A673 (cell line): ENCODE results near the gene DBET. TPM values are rescaled to one million over a fixed set of nuclear protein-coding genes. Genes with fewer than 3 reads are reported as not detected.
"Not testable (repeated sequence)": the region's sequence is repeated elsewhere in the genome, so short reads cannot be mapped to it uniquely, and the experiment has no call there.

Source experiments
- BruUV-seq: library from RNA; stranded (reverse); fragments of 400-500 nt; replicated peaks from 2 replicates; lab custom pipeline; 2021; lab: Mats Ljungman, UMichigan
- CTCF ChIA-PET: fragments of 300-600 bp; sonication (Branson Sonifier 250); formaldehyde crosslinking; loops from one replicate; lab custom pipeline; 2022; ENCODE audit warnings: antibody characterized with exemption; lab: Charles Lee
- POLR2A ChIA-PET: fragments of 300-600 bp; sonication (Branson Sonifier 250); formaldehyde crosslinking; loops from one replicate; lab custom pipeline; 2022; ENCODE audit warnings: antibody characterized with exemption; ENCODE audit not compliant: low non-redundant PET; lab: Charles Lee
- DNase-seq: peaks from one replicate; pipeline ENCODE4 v3.0.0-alpha.2; 2015; ENCODE audit warnings: low spot score
- H3K27ac ChIP-seq: fragments of 200-600 bp; sonication (generic); 2 replicates; pipeline ENCODE4 v1.5.1; 2016; ENCODE audit warnings: mixed run types, low read depth, mild to moderate bottlenecking, mixed read lengths, antibody characterized with exemption, low read length; ENCODE audit not compliant: poor library complexity, severe bottlenecking
- H3K27me3 ChIP-seq: fragments of 200-600 bp; sonication (generic); replicated peaks from 2 replicates; pipeline ENCODE4 v1.6.1; 2017; ENCODE audit warnings: mixed run types, low read depth, mild to moderate bottlenecking, mixed read lengths, antibody characterized with exemption, low read length; ENCODE audit not compliant: insufficient read depth, poor library complexity
- H3K36me3 ChIP-seq: fragments of 200-600 bp; sonication (generic); 2 replicates; pipeline ENCODE4 v1.6.1; 2016; ENCODE audit warnings: mixed run types, mild to moderate bottlenecking, mixed read lengths, antibody characterized with exemption, low read length; ENCODE audit not compliant: insufficient read depth, poor library complexity, severe bottlenecking
- H3K4me1 ChIP-seq: fragments of 200-600 bp; sonication (generic); 2 replicates; pipeline ENCODE4 v1.6.1; 2017; ENCODE audit warnings: mixed run types, mild to moderate bottlenecking, mixed read lengths, antibody characterized with exemption, low read length; ENCODE audit not compliant: insufficient read depth, poor library complexity, severe bottlenecking
- H3K4me3 ChIP-seq: fragments of 200-600 bp; sonication (generic); 2 replicates; pipeline ENCODE4 v1.5.1; 2016; ENCODE audit warnings: low read depth, mixed run types, mild to moderate bottlenecking, mixed read lengths, low read length; ENCODE audit not compliant: poor library complexity, severe bottlenecking
- H3K9me3 ChIP-seq: fragments of 200-600 bp; sonication (generic); 2 replicates; pipeline ENCODE4 v1.6.1; 2016; ENCODE audit warnings: mixed run types, low read depth, mild to moderate bottlenecking, mixed read lengths, antibody characterized with exemption, low read length; ENCODE audit not compliant: poor library complexity, severe bottlenecking
- CTCF ChIP-seq: fragments of 300-800, 200-600 bp; sonication (generic); conservative IDR thresholded peaks from 2 replicates; pipeline ENCODE4 v1.5.1; 2017; ENCODE audit warnings: low read depth, mild to moderate bottlenecking, antibody characterized with exemption, low read length, moderate library complexity, mixed read lengths
- EZH2 ChIP-seq: fragments of 200-600 bp; sonication (generic); IDR thresholded peaks from 2 replicates; pipeline ENCODE4 v1.6.1; 2017; ENCODE audit warnings: borderline replicate concordance, low read depth, mild to moderate bottlenecking, mixed read lengths, antibody characterized with exemption, low read length; ENCODE audit not compliant: poor library complexity, severe bottlenecking
- intact Hi-C: fragments of 100-400 bp; cut with micrococcal nuclease; formaldehyde crosslinking; loops from one replicate; pipeline ENCODE4 v1.10.0; 2022; ENCODE audit not compliant: unreplicated experiment
- total RNA-seq: library from RNA; stranded (reverse); gene quantifications from 2 replicates; pipeline ENCODE4 v1.2.3, GENCODE V29; 2021

The DBET gene
- total RNA-seq, 1 experiment from 2014 or later: not detected

DNA sequence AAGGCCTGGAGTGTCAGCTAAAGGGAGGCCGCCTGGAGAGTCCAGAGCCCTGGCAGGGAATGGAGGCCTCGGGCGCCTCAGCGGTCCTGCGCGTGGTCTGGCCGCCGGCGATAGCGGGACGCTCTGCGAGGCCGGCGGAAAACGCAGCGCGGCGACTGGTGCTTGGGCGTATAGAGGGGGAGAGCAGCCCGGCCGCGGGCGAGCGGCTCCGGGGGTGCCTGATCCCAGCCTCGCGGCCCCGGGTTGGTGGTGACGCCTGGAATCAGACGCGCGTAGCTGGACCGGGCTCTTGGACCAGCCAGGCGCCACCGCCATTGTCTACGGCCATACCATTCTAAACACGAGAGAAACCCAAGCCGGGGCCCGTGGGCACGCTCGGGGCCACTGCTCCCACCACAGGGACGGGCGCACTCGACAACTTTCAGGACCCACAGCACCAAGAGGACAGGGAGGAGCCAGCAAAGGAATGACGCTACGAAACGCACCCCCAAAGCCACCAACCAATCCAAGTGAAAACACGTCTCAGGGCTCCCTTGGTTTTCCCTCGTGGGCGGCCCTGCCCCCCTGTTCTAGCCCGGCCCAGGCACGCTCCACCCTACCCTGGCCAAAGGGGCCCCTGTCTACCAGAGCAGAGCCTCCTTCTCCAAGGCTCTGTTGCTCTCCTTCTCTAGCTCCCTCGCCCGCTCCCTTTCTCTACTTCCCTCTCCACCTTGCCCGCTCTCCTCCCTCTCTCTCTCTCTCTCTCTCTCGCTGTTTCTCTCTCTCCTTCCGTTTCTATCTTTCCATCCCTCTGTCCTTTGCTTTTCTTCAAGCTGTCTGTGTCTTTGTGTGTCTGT is 45.1 kb upstream of the DBET start:
- POLR2A ChIA-PET: no interaction called here
- no peak overlapping the region for H3K27ac ChIP-seq
- peaks cover 67% of the 10 kb centered on the region for H3K27me3 ChIP-seq
- CTCF ChIA-PET: no interaction called here
- peak; percentile 23 for DNase-seq
- peak overlapping the region; percentile 33 for H3K4me3 ChIP-seq
- no peaks in the 10 kb centered on the region for H3K4me1 ChIP-seq
- TF ChIP-seq CTCF (no peak), EZH2 (no peak)
- BruUV-seq: no TSS peak
- intact Hi-C loops: no loop called here
- no peaks in the 10 kb centered on the region for H3K9me3 ChIP-seq
- no peaks in the 10 kb centered on the region for H3K36me3 ChIP-seq

GRCh38 chr4:190019859-190020463 is 44.3 kb upstream of the DBET start:
- intact Hi-C loops: not testable (repeated sequence)
- peaks cover 59% of the 10 kb centered on the region for H3K27me3 ChIP-seq
- H3K4me3 ChIP-seq: peak overlapping the region; percentile 33

GRCh38 chr4:190020790-190021717 is 43.2 kb upstream of the DBET start:
- no peaks in the 10 kb centered on the region for H3K36me3 ChIP-seq
- no peak for TF ChIP-seq EZH2
- no peak for TF ChIP-seq CTCF
- intact Hi-C loops: no loop called here
- no peaks in the 10 kb centered on the region for H3K9me3 ChIP-seq
- peak overlapping the region; percentile 33 for H3K4me3 ChIP-seq
- peak; percentile 76 for DNase-seq
- CTCF ChIA-PET: no interaction called here
- POLR2A ChIA-PET: no interaction called here
- H3K4me1 ChIP-seq: no peaks in the 10 kb centered on the region
- peaks cover 49% of the 10 kb centered on the region for H3K27me3 ChIP-seq
- no TSS peak for BruUV-seq
- H3K27ac ChIP-seq: no peak overlapping the region

More at GRCh38 chr4:190019859-190020463, 44.3 kb upstream of the DBET start:
- H3K36me3 ChIP-seq, H3K9me3 ChIP-seq, H3K4me1 ChIP-seq, CTCF ChIA-PET, POLR2A ChIA-PET, H3K27ac ChIP-seq: not testable (repeated sequence)
- peak; percentile 4 for DNase-seq
- TSS peak; percentile 59 for BruUV-seq

DNA sequence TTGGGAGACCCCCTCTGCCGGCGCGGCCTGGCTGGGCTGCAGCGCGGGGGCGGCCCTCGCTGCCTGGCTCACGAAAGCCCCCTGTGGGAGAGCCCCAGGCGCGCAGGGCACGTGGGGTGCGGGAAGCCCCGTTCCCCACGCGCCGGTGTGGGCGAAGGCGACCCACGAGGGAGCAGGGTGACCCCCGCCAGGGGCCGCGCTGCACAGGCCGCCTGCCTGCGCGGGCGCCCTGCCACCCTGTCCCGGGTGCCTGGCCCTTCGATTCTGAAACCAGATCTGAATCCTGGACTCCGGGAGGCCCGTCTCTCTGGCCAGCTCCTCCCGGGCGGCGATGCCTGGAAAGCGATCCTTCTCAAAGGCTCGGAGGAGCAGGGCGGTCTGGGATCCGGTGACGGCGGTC is 42.3 kb upstream of the DBET start:
- DNase-seq, H3K9me3 ChIP-seq, H3K27ac ChIP-seq, intact Hi-C loops, H3K36me3 ChIP-seq, H3K4me1 ChIP-seq, H3K4me3 ChIP-seq, CTCF ChIA-PET, POLR2A ChIA-PET, BruUV-seq: not testable (repeated sequence)
- peaks cover 39% of the 10 kb centered on the region for H3K27me3 ChIP-seq

- H3K36me3 ChIP-seq, H3K27ac ChIP-seq, BruUV-seq, POLR2A ChIA-PET, CTCF ChIA-PET, H3K9me3 ChIP-seq, H3K4me1 ChIP-seq, intact Hi-C loops: not testable (repeated sequence)
- Histone ChIP-seq H3K27me3 (peaks cover 32% of the 10 kb centered on the region), H3K4me3 (peak overlapping the region; percentile 19)
- peak; percentile 11 for DNase-seq
Measured at GRCh38 chr4:190022614-190023281, 41.6 kb upstream of the DBET start.
